ENCODE data around the gene ZNF646.

The ZNF646 gene

DNA sequence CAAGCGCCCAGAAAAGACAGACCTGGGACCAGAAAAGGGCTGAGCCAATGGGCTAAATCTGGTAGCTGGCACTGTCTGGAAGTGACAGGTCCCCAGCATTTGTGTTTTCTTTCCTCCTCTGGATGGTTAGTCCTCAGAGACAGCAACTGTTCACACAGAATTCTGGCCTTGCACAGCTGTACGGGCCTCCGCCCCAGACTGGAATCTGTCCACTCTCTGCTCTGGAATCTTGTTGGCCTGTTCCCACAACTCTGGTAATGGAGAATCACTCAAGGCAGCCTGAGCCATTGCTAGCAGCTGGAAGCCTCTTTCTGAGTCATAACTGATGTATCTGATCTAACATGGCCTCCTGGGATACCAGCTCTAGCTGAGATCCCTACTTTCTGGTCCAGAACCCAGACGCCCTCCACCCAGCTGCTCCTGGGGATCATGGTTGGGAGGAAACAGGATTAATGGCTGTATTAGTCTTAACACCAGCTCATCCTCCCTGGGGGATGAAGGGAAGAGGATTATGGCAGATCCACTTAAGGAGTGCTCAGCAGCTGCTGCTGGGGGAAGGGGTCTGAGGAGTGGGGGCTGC is 9.2 kb upstream of the ZNF646 start:
- peak; percentile 91 for DNase-seq (ENCODE audit: low read depth)

DNA sequence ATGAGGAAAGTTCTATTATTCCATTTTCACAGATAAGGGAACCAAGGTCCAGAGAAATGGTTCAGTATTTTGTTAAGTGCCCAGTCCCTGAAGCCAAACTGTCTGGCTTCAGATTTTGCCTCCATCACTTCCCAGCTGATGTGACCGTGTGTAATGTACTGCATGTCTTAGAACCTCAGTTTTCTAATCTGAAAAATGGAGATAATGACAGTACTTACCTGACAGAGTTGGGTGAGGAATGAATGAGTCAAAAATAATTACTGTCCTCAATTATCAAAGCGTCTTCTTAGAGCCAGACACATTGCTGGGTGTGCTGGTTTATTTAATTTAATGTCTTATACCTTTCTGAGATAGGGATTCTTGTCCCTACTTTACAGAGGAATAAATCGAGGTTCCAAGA is 6.9 kb upstream of the ZNF646 start:
- DNase-seq (ENCODE audit: low read depth), result no peak

DNA sequence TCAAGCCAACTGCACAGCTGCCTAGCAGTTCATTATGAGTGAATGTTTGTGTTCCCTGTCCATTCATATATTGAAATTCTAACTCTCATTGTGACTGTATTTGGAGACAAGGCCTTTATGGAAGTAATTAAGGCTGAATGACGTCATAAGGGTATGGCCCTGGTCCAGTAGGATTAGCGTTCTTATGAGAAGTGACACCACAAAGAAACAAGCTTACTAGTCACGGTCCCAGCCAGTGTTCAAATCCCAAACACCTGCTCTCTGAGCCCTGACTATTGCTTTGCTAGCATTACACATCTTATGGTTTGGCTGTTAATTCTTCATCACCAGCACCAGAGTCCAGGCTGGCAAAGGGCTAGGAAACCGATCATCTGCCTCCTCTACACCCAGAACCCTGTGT is 2.4 kb upstream of the ZNF646 start:
- peak; percentile 64 for DNase-seq (ENCODE audit: low read depth)

DNA sequence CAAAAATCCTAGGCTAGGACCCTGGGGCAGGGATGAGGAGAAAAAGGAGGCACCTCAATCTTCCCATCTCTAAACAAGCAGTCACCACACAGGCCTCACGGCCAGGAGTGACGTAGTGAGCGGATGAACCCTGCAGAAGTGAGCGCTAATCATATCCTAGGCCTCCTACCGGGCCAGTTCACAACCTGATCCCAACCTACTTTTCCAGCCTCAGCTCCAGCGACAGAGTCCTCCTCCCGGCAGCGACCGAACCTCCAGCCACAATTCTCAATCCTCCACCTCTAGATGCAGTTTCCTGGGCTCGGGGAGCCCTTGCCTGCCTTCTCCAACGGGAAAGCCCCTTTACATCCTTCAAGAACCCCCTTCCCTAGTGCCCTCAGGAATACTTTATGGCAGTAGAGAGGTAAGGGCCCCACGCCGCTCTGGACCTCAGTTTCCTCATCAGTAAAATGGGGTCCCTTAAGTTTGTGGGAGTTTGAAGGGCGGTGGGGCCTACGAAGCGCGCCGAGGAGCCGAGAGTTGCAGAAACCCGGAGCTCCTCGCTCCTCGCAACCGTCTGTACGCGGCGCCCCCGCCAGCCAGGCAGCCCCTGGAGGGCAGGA is 1.6 kb upstream of the ZNF646 start:
- DNase-seq (ENCODE audit: low read depth), result no peak

DNA sequence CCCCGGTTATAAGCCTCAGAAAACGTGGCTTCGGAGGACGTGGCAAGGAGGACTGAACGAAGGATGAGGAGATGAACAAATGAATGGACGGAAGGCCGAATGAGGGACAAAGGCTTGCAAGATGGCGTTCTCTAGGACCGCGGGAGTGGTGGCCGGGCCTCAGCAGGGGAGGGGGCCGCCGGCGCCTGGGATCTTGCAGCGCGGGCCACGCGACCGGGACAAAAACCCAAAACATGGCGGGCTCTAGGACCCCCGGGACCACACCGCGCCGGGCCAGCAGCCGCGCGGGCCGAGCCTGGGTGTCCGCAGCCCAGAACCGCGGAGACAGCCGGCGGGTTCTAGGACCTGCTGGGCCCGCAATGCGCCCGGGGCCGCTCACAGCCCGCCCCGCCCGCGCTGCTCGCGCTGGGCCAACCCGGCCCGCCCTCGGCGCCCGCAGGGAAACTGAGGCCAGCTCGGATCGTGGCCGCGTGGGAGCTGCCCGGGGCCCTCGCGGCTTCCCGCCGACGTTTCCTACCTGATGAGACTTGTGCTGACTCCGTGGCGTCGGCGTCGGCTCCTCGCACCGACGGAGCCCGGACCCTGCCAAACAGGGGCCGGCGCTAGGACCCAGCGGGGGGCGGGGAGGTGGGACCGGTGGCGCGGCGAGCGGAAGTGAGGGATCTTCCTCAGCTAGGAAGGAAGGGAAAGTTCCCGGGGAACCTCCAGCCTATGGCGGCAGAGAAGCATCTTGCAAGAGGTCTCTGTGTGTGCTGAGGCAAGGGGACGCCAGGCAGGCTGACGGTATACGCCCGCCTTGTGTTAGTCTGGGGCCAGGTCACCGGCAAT is 866 bp upstream of the ZNF646 start:
- no peak for DNase-seq (ENCODE audit: low read depth)

DNA sequence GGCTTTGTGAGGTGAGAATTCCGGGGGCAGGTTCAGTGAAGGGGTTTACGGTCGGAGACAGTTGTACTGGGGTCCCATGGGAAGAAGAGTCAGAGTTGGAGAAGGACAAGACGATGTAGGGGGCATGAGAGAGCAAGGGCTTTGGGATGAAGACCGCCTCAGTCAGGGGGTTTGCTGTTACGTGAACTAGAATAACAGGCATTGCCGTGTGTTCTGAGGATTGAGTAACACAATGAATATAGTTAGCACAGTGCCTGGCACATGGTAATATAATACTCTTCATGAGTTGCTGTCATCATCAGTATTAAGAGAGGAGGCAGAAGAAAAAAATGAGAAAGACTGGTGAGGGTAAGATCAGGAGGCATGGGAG is 577 bp downstream of the ZNF646 start:
- no peak for DNase-seq (ENCODE audit: low read depth)

DNA sequence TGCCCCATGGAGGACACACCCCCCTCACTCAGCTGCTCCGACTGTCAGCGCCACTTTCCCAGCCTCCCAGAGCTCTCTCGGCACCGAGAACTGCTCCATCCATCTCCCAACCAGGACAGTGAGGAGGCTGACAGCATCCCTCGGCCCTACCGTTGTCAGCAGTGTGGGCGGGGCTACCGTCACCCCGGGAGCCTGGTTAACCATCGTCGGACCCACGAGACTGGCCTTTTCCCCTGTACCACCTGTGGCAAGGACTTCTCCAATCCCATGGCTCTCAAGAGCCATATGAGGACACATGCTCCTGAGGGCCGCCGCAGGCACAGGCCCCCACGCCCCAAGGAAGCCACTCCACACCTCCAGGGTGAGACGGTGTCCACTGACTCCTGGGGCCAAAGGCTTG is 2.1 kb downstream of the ZNF646 start:
- no peak for DNase-seq (ENCODE audit: low read depth)

DNA sequence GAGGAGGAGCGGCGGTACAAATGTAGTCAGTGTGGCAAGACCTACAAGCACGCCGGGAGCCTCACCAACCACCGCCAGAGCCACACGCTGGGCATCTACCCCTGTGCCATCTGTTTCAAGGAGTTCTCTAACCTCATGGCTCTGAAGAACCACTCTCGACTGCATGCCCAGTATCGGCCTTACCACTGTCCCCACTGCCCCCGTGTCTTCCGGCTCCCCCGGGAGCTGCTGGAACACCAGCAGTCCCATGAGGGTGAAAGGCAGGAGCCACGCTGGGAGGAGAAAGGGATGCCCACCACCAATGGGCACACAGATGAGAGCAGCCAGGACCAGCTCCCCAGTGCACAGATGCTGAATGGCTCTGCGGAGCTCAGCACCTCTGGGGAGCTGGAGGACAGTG is 2.8 kb downstream of the ZNF646 start:
- DNase-seq (ENCODE audit: low read depth), result no peak

DNA sequence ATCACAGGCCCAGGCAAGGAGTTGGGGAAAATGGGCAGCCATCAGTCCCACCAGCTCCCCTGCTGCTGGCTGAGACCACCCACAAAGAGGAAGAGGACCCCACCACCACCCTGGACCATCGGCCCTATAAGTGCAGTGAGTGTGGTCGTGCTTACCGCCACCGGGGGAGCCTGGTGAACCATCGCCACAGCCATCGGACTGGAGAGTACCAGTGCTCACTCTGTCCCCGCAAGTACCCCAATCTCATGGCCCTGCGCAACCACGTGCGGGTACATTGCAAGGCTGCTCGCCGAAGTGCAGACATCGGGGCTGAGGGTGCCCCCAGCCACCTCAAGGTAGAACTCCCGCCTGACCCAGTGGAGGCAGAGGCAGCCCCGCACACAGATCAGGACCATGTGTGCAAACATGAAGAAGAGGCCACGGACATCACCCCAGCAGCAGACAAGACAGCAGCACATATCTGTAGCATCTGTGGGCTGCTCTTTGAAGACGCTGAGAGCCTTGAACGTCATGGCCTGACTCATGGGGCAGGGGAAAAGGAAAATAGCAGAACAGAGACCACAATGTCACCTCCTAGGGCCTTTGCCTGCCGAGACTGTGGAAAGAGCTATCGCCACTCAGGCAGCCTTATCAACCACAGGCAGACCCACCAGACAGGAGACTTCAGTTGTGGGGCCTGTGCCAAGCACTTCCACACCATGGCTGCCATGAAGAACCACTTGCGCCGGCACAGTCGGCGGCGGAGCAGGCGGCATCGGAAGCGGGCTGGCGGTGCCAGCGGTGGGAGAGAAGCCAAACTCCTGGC is 3.6 kb downstream of the ZNF646 start:
- no peak for DNase-seq (ENCODE audit: low read depth)

DNA sequence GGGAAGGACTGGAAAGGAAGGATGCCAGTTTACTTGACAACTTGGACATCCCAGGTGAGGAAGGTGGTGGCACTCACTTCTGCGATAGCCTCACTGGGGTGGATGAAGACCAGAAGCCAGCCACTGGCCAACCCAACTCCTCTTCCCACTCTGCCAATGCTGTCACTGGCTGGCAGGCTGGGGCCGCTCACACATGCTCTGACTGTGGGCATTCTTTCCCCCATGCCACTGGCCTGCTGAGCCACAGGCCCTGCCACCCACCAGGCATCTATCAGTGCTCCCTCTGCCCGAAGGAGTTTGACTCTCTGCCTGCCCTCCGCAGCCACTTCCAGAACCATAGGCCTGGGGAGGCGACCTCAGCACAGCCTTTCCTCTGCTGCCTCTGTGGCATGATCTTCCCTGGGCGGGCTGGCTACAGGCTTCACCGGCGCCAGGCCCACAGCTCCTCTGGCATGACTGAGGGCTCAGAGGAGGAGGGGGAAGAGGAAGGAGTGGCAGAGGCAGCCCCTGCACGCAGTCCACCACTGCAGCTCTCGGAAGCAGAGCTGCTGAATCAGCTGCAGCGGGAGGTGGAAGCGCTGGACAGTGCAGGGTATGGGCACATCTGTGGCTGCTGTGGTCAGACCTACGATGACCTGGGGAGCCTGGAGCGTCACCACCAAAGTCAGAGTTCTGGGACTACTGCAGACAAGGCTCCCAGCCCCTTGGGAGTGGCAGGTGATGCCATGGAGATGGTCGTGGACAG is 4.5 kb downstream of the ZNF646 start:
- DNase-seq (ENCODE audit: low read depth), result no peak

DNA sequence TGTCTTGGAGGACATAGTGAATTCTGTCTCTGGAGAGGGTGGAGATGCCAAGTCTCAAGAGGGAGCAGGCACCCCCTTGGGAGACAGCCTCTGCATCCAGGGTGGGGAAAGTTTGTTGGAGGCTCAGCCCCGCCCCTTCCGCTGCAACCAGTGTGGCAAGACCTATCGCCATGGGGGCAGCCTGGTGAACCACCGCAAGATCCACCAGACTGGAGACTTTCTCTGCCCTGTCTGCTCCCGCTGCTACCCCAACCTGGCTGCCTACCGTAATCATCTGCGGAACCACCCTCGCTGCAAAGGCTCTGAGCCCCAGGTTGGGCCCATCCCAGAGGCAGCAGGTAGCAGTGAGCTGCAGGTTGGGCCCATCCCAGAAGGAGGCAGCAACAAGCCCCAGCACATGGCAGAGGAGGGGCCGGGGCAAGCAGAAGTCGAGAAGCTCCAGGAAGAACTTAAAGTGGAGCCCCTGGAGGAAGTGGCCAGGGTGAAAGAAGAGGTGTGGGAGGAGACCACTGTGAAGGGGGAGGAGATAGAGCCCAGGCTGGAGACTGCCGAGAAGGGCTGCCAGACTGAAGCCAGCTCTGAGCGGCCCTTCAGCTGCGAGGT is 5.2 kb downstream of the ZNF646 start:
- DNase-seq (ENCODE audit: low read depth), result no peak

DNA sequence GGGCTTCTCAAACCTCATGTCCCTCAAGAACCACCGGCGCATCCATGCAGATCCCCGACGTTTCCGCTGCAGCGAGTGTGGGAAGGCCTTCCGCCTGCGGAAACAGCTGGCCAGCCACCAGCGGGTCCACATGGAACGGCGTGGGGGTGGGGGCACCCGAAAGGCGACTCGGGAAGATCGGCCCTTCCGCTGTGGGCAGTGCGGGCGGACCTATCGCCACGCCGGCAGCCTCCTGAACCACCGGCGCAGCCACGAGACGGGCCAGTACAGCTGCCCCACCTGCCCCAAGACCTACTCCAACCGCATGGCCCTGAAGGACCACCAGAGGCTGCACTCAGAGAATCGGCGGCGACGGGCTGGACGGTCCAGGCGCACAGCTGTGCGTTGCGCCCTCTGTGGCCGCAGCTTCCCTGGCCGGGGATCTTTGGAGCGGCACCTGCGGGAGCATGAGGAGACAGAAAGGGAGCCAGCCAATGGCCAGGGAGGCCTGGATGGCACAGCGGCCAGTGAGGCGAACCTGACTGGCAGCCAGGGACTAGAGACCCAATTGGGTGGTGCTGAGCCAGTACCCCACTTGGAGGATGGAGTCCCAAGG is 5.9 kb downstream of the ZNF646 start:
- no peak for DNase-seq (ENCODE audit: low read depth)

DNA sequence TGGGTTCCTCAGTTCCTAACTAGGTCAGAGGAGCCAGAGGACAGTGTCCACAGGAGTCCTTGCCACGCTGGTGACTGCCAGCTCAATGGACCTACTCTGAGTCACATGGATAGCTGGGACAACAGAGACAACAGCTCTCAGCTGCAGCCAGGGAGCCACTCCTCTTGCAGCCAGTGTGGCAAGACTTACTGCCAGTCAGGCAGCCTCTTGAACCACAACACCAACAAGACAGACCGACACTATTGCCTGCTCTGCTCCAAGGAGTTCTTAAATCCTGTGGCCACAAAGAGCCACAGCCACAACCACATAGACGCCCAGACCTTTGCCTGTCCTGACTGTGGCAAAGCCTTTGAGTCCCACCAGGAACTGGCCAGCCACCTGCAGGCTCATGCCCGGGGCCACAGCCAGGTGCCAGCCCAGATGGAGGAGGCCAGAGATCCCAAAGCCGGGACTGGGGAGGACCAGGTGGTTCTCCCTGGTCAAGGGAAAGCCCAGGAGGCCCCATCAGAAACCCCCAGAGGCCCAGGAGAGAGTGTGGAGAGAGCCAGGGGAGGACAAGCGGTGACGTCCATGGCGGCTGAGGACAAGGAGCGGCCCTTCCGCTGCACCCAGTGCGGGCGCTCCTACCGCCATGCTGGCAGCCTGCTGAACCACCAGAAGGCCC is 6.7 kb downstream of the ZNF646 start:
- DNase-seq (ENCODE audit: low read depth), result no peak

DNA sequence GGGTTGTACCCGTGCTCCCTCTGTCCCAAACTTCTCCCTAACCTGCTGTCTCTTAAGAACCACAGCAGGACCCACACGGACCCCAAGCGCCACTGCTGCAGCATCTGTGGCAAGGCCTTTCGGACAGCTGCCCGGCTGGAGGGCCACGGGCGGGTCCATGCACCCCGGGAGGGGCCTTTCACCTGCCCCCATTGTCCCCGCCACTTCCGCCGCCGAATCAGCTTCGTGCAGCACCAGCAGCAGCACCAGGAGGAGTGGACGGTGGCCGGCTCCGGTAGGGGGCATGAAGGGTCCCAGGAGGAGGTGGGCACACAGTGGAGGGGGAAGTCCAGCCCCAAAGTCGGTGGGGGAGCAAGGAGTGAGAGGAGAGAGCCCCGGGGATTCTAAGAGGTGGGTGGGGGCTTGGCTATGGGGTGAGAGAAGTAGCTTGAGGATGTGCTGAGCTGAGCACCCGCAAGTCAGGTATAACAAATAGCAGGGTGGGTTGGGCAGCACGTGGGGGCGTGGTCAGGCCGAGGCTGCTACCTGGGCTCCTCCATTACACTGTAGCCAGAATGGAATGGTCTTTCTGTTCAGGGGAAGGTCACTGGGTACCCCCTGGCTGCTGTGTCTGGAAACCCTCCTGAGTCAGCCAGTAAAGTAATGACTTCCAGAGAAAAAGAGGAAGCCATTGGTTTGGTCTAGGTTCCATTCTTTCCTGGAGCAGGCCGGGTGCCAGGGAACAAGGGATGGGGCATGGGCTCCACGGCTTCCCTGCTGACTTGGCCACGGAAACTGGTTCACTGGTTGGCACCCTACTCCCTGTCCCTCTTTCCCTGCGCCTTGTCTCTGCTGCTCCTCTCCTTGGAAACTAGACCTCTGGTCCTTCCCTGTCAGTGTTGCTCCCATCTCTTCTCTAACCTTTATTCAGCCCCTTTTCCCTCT is 7.5 kb downstream of the ZNF646 start:
- no peak for DNase-seq (ENCODE audit: low read depth)

DNA sequence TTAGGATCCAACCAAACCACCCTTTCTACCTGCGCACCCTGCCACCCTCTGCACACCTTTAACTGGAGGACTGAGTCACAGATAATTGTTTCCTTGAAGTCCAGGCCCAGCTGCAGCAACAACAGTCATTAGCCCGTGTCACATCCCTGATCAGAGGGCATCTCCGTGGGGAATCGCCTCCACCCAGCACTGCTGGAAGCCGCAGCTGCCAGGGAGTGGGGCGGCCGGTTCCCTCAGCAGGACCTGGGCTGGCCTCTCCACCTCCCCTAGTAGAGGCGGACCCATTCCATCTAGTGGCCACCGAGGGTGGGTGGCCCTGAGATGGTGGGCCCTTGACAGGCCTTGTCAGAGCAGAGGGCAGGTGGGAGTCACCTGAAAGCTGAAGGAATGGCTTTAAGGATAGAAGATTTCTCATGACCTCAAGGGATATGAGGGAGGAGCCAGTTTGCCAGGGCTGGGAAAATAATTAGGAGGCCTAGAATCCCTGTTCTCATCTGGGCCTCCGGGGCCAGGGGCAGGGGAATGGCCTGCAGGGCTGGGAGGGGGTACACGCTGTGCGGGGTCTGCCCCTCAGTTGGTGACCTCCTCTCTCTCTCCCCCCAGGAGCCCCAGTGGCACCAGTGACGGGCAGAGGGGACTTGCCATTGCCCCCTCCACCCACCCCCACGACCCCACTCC is 8.3 kb downstream of the ZNF646 start:
- no peak for DNase-seq (ENCODE audit: low read depth)

DNA sequence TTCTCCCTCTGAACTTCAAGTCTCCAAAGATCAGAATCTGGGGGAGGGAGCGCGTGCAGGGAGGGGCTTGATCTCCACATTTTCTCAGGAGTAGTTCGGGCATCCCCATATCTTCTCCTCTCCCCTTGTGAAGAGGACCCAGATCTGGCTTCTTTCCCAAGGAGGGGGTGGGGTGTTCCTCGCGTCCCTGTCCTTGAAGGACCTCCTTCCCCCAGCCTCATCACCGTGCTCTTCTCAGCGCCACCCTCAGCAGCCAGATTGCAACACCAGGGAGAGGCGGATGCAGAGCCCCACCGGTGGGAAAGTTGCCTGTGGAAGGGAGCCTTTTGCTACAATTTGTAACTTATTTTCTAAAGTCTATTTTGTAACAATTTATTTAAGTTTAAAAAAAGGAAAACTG is 8.9 kb downstream of the ZNF646 start:
- no peak for DNase-seq (ENCODE audit: low read depth)

DNA sequence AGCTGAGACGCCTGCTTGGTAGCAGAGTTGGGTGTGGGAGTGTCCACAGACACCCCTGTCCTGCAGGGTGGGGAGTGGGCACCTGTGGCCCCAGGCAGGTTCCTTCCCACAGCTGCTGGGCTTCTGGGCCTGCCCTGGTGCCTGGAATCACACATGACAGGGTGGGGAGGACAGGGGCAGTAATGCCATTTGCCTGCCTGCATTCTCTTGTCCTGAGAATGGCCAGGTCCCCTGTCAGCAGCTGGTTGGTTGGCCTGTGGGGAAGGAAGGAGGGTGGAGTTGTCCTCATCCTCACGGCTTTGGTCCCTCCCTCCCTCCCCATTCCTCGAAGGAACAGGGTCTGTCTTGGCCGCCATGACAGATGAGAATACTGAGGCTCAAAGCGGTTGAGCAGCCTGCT is 9.3 kb downstream of the ZNF646 start:
- no peak for DNase-seq (ENCODE audit: low read depth)

DNA sequence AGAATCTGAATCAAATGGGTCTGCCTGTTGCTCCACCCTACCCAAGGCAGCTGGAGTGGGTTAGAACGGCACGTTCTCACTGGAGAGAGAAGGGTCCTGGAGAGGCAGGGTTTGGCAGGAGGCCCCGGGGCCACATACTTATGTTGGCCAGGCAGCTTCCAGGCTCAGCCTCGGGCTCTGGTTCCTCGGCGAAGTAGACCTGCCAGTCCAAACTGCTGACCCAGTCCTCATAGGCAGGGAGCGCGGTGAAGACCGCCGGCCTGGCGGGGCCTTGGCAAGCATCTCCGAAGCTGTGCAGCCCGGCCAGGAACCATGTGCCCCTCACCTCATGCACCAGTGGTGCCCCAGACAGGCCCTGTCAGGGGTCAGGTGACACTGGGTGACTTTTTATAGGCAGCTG is 9.8 kb downstream of the ZNF646 start:
- no peak for DNase-seq (ENCODE audit: low read depth)

Data from non-pigmented ciliary epithelial cell (primary cell).